Activated gamma-delta T cell treated with anti-CD3 and anti-CD28 coated beads, Interleukin-2, amount 50 U/mL, for 16 hours (primary cell): ENCODE measurements around the gene ARL5A.

ENCODE experiments used
- DNase-seq: peaks from one replicate; pipeline ENCODE4 v3.0.0-alpha.2; 2020; ENCODE audit warnings: low read depth

ARL5A gene

DNA sequence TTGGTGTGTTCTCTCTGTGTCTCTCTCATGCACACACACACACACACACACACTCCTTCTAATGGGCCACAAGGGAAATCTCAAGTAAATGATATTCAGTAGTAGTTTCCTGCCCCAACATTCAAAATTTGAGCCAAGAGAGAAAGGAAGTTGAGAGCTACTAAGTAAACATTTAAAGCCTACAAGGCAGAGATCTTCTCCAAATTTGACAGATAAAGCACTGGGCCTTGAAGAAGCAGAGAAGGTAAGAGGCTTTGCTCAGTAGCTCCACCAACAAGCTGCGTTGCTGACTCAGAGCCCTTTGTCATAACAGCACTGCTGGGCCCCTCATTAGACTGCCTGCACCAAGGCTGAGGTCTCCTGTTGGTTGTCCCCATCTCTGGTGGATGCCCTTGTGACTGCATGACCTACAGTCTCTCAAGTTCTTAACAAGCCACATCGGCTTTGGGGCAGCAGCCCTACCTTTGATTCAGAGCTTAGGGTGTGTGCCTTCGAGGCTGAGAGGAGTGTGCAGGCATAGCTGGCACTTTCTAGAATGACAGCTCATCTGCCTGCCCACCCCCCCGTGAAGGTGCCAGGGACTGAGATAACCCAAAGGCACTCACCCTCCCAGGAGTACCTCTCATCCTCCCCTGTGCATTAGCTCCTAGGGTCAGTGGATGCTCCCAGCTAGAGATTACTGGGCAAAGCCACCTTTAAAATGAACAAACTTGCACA, 61.6 kb downstream of the ARL5A start:
- DNase-seq: no peak

DNA sequence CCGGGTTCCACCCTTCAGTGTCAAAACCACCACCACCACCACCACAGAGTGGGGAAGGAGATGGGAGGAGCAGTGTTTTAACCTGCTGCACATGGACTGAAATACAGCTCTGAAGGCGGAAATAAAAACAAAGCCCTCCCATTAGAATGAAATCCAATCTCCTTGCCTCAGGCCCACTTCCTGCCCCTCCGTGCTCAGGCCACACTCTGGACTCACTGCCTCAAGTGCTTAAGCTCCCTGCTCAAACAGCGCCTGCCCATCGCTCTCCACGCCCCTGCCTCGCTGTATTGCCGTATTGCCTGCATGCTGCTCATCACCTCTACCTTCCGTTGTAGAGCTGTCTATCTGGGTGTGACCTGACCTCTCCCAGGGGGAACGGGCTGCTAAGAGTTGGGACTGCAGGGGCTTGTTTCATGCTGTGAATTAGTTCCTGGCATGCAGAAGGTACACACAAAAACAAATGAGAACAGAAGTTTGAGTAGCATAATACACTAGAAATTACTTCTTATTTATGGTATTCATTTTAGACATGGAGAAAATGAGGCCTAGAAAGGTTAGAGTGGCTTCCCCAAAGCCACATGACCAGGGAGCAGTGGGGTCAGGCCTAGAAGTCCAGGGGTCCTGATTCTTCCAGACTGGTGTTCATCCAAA, 62.3 kb downstream of the ARL5A start:
- DNase-seq: no peak

DNA sequence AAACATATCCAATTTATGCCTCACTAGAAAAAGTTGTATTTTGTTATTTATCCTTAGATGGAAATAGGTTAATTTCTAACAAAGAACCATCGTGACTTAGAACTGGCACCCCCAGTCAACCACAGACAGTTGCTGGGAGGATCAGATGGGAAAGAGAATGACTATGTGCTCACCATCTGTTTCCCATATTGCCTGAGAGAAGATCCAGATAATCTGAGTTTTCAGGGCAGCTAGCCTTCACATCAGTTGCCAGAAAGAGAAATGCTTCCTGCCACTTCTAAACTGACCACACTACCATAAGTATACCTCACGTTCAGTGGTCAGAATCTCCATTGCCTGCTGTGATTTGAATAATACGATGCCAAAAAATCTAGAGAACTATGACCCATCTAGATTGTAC, 65.5 kb downstream of the ARL5A start:
- DNase-seq: no peak

DNA sequence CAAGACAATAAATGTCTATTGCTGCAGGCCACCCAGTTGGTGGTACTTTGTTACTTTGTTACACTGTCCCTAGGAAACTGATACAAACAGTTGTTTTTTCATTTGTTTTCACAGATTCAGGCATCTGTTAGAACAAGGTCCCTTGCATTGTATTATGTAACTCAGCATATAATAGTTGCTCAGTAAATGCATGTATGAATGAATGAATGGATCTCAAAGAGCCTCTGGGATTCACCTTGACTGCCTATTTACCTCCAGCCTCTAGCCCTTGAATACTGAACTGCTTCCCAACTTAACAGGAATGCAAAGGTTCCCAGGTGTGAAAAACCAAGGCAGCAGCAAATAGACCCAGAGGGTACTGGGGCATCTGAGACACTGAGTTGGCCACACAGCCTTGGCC, 66.5 kb downstream of the ARL5A start:
- no peak for DNase-seq

DNA sequence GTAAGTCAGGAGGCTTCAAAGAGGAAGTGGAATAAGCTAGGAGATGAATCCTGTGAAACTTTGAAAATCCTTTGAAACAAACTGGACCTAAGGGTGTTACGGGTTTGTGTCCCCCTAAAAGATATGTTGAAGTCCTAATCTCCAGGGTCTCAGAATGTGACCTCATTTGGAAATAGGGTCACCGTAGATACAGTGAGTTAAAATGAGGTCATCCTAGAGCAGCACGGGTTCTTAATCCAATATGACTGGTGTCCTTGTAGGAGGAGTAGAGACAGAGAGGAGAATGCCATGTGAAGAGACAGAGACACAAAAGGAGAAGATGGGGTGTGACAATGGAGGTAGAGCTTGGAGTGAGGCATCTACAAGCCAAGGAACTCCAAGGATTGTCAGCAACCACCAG, 67.0 kb downstream of the ARL5A start:
- no peak for DNase-seq

DNA sequence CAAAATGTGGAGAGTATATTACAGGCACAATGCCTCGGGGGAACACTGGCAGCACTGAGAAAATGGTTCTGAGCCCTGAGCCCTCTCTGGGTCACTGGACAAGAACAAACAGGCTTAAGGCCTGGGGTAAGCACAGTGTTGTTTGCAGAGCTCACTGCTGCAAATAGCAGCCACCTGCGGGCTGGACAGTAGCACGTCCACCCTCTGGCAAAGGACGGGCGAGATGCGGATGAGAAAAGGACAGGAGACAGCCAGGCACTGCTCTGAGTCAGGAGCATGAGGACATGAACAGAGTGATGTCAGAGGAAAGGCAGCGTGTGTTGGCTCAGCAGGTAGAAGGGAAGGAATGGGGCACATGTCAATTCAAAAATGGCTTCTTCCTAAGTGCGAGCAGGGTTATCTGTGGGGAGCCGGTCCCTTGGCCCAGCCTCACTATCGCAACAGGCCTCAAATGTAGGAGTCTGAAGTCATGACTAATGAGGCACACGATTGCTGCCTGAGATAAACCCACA, 68.0 kb downstream of the ARL5A start:
- no peak for DNase-seq

DNA sequence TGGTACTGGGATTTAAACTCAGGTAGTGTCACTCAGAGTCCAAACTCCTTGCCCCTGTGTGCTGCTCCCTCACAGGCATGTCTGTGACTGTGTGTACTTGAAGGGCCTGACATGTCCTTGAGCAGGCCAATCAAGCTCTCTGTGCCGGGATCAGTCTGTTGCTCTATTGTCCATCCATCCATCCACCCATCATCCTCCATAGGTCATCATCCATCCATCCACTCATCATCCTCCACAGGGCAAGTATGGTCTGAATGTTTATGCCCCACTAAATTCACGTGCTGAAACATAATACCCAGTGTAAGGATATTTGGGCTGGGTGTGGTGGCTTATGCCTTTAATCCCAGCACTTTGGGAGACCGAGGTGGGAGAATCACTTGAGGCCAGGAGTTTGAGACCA, 69.5 kb downstream of the ARL5A start:
- no peak for DNase-seq

DNA sequence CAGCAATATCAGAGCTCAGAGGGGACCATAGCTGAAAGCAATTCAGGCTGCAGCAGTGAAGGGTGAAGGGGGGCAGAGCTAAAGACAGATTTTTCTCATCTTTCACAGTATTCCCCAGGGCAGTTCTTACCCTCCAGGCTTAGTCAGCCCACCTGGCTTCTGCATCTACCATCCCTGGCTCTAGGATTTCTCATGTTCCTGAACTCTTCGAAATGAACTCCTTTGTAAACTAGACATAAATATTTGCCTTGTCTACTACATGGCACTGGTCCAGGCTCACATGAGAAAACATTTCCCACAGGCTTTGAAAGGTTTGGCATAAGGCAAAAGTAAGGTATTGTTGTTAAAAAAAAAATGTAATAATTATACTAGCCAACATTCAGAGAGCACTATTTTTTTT, 70.4 kb downstream of the ARL5A start:
- DNase-seq: no peak

DNA sequence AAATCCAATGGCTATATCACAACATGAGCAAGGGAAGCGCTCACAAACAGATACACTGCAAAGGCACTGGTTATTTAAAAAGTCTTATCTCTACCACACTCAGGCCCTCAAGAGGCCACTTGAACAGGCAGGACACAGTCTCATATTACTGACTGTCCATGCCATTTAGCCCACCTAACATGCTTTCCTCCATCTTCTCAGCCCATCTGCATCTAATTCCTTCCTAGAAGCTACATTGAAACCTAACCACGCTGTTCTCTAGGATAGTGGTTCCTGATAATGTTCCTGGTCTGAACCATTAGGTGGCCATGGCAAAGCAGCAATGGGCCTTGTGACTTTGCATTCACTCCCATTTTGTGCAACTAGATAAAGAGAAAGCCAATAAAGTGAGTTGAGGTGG, 71.4 kb downstream of the ARL5A start:
- no peak for DNase-seq

DNA sequence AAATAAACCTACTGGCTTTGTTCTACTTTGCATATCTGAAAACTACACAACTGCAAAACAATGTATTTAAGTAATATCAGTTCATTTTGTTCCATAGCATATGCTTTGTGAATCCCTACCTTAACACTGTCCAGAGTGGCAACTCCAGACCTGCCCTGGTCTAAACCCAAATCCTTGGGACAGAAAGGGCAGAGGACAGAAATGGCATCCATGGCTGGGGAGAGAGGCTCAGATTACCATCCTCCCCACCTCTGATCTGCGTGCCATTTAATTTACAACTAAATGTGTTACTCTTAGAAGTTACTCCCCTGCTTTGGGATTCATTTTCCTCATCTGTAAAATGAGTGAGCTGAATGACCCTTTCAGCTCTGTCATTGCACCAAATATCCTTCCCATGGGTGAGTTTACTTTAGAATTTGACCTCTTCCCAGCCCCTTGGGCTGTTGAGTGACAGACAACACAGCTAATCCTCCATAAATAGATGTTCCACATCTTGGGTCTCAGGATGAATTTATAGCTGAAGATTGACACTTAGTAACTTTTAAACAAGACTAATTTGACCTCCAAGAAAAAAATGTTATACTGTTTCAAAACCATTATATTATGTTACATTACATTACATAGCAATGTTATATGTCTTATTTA, 73.8 kb downstream of the ARL5A start:
- DNase-seq: no peak

DNA sequence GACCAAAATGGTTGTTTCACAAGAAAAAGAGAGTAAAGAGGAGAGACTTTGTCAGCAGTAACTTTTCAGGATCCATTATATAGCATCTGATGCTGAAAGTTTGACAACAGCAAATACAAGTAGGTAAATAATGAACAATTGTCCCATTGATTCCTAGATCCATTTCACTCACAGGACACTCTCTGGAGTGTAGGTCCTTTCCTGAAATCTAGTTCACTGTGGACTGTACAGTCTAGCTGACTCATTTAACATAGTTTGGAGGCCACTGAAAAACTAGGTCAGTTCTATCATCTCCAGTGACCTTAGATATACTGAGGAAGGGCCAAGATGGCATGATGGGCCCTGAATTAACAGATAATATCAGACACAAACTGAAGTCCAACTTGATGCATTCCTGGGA, 74.7 kb downstream of the ARL5A start:
- DNase-seq: no peak
